B cell (primary cell): Measurements from ENCODE around the gene ABCA2. TPM values are rescaled to one million over a fixed set of nuclear protein-coding genes. Genes with fewer than 3 reads are reported as not detected.

Experiments used
- ATAC-seq: fragments of 200-7000 bp; cut with Tn5 transposase; one replicate; pipeline ENCODE4 v1.10.0; 2021; ENCODE audit warnings: low read depth, mild to moderate bottlenecking, moderate number of reproducible peaks, moderate library complexity
- CTCF ChIA-PET: fragments of 350-600 bp; sonication (Branson Sonifier 250); formaldehyde crosslinking; loops from one replicate; lab custom pipeline; 2021; ENCODE audit warnings: antibody characterized with exemption, inconsistent platforms; lab: Charles Lee
- POLR2A ChIA-PET: fragments of 350-600 bp; sonication (Branson Sonifier 250); formaldehyde crosslinking; loops from one replicate; lab custom pipeline; 2021; ENCODE audit warnings: antibody characterized with exemption; lab: Charles Lee
- DNase-seq: peaks from one replicate; pipeline ENCODE4 v3.0.0; 2013
- H2AFZ ChIP-seq: 2 replicates; pipeline ENCODE4 v1.6.1; 2012; ENCODE audit warnings: mild to moderate bottlenecking, low read depth, low read length; ENCODE audit not compliant: insufficient read depth, poor library complexity, severe bottlenecking
- H3K27ac ChIP-seq, 2 donors: 1 replicate in 1 of 2; 2 replicates in 1 of 2; pipeline ENCODE4 v1.5.1; 2012 to 2013; ENCODE audit warnings: low read length in 2 of 2, mild to moderate bottlenecking in 2 of 2, moderate library complexity in 1 of 2
- H3K27me3 ChIP-seq, 4 experiments: fragments of 200-600 bp in 1 of 4; sonication (generic) in 1 of 4; replicated peaks in 1 of 4; 1 replicate in 2 of 4; 2 replicates in 2 of 4; pipeline versions ENCODE4 v1.6.1 to v1.7.0; 2013 to 2016; ENCODE audit warnings: low read length in 3 of 4, mild to moderate bottlenecking in 2 of 4, mixed read lengths in 1 of 4, moderate library complexity in 1 of 4; ENCODE audit not compliant: insufficient read depth in 4 of 4, control insufficient read depth in 3 of 4; ENCODE audit errors: control extremely low read depth in 1 of 4
- H3K36me3 ChIP-seq, 2 experiments: replicated peaks in 1 of 2; 1 replicate in 1 of 2; 2 replicates in 1 of 2; pipeline versions ENCODE4 v1.6.1 to v1.7.1; 2013; ENCODE audit warnings: low read length in 1 of 2; ENCODE audit not compliant: insufficient read depth in 2 of 2, control insufficient read depth in 1 of 2; ENCODE audit errors: control extremely low read depth in 1 of 2, extremely low read depth in 1 of 2
- H3K4me1 ChIP-seq, 2 donors: fragments of 200-600 bp in 1 of 2; sonication (generic) in 1 of 2; 1 replicate in 1 of 2; 2 replicates in 1 of 2; pipeline versions ENCODE4 v1.5.1 to v1.6.1; 2013 to 2017; ENCODE audit warnings: low read length in 2 of 2; ENCODE audit not compliant: control insufficient read depth in 2 of 2, insufficient read depth in 2 of 2
- H3K4me2 ChIP-seq: replicated peaks from 2 replicates; pipeline ENCODE3; 2012; ENCODE audit warnings: mild to moderate bottlenecking, low read depth, low read length; ENCODE audit not compliant: poor library complexity, severe bottlenecking
- H3K4me3 ChIP-seq, 5 experiments: fragments of 200-600 bp in 1 of 5; sonication (generic) in 1 of 5; 1 replicate in 3 of 5; 2 replicates in 2 of 5; pipeline versions ENCODE4 v1.5.1 to v1.7.0; 2011 to 2016; ENCODE audit warnings: low read length in 4 of 5, mild to moderate bottlenecking in 4 of 5, low read depth in 2 of 5, control low read depth in 1 of 5, moderate library complexity in 1 of 5; ENCODE audit not compliant: insufficient read depth in 1 of 5; ENCODE audit errors: control extremely low read depth in 1 of 5, extremely low read depth in 1 of 5
- H3K79me2 ChIP-seq: fragments of 200-600 bp; sonication (generic); one replicate; pipeline ENCODE4 v1.6.0; 2016; ENCODE audit warnings: low read length; ENCODE audit not compliant: control insufficient read depth, insufficient read depth
- H3K9ac ChIP-seq: fragments of 200-600 bp; sonication (generic); 2 replicates; pipeline ENCODE4 v1.6.1; 2017; ENCODE audit warnings: mild to moderate bottlenecking, low read length, moderate library complexity
- H3K9me3 ChIP-seq, 3 donors: one replicate each; pipeline versions ENCODE4 v1.6.1 to v1.7.1; 2013; ENCODE audit warnings: low read length in 2 of 3; ENCODE audit not compliant: control insufficient read depth in 2 of 3, insufficient read depth in 1 of 3; ENCODE audit errors: control extremely low read depth in 1 of 3
- H4K20me1 ChIP-seq: 2 replicates; pipeline ENCODE4 v1.6.0; 2012; ENCODE audit warnings: mild to moderate bottlenecking, low read length; ENCODE audit not compliant: insufficient read depth, control insufficient read depth, poor library complexity, severe bottlenecking
- H3K27ac Mint-ChIP-seq: one replicate; pipeline ENCODE4 v1.8.0; 2021; ENCODE audit warnings: mixed read lengths
- H3K27me3 Mint-ChIP-seq: one replicate; pipeline ENCODE4 v1.8.0; 2021; ENCODE audit warnings: mixed read lengths
- H3K4me1 Mint-ChIP-seq: one replicate; pipeline ENCODE4 v1.8.0; 2021; ENCODE audit warnings: mixed read lengths
- H3K4me3 Mint-ChIP-seq: one replicate; pipeline ENCODE4 v1.8.0; 2021; ENCODE audit warnings: mixed read lengths
- H3K9me3 Mint-ChIP-seq: one replicate; pipeline ENCODE4 v1.8.0; 2022; ENCODE audit warnings: mixed read lengths; ENCODE audit not compliant: insufficient read depth
- CTCF ChIP-seq: fragments of 200-600 bp; IDR thresholded peaks from one replicate; pipeline ENCODE4 v1.8.0; 2022; ENCODE audit warnings: antibody characterized with exemption, mild to moderate bottlenecking
- EZH2 ChIP-seq: IDR thresholded peaks from 2 replicates; pipeline ENCODE4 v1.6.1; 2012; ENCODE audit warnings: borderline replicate concordance, low read depth, mild to moderate bottlenecking, moderate library complexity, low read length; ENCODE audit not compliant: insufficient read depth, poor library complexity, severe bottlenecking
- WGBS: methylation state at CpG from one replicate; pipeline ENCODE4 v1.1.5; 2013; ENCODE audit warnings: missing lambda C conversion rate; ENCODE audit not compliant: insufficient coverage; 5-methylcytosine and 5-hydroxymethylcytosine counted together
- intact Hi-C: fragments of 100-400 bp; cut with micrococcal nuclease; formaldehyde crosslinking; loops from one replicate; pipeline ENCODE4 v1.10.0; 2022
- polyA plus RNA-seq: library from polyadenylated mRNA; depleted of rRNA; stranded (reverse); fragments of >200 nt; gene quantifications from 2 replicates; pipeline ENCODE4 v1.2.3, GENCODE V29; 2012
- total RNA-seq, 2 donors: library from RNA; stranded (reverse); fragments of 120-200 nt in 1 of 2; gene quantifications; 1 replicate in 1 of 2; 2 replicates in 1 of 2; pipeline versions ENCODE4 v1.2.3 to v1.2.4, GENCODE V29; 2013 to 2022

Gene ABCA2
- total and polyA plus RNA-seq, 2 donors (not counting 1 experiment from before 2014, with no cell fraction given): 30.7 to 61.1 TPM

- H3K4me3 Mint-ChIP-seq: no peak overlapping the region
- Histone ChIP-seq H3K9ac (no peak overlapping the region), H3K27ac (no peak overlapping the region), H3K4me2 (no peak overlapping the region), H3K4me1 (peaks cover 12 to 17% of the 10 kb centered on the region in 2 donors), H2AFZ (no peak overlapping the region), H4K20me1 (no peaks in the 10 kb centered on the region), H3K9me3 (peaks cover 0 to 13% (median 0%) of the 10 kb centered on the region in 3 donors), H3K36me3 (no peaks in the 10 kb centered on the region), H3K27me3 (peaks cover 0 to 81% (median 19%) of the 10 kb centered on the region in 4 experiments), H3K4me3 (no peak overlapping the region), H3K79me2 (no peaks in the 10 kb centered on the region)
- no peak for DNase-seq
- TF ChIP-seq EZH2 (no peak), CTCF (no peak)
- H3K27ac Mint-ChIP-seq: no peak overlapping the region
- ChIA-PET POLR2A (interaction anchor here (0.6 kb wide), 1 partner anchor 14 kb away, joined by 3 read pairs; no protein-coding TSS in a partner anchor), CTCF (no interaction called here)
- intact Hi-C loops: no loop called here
- H3K27me3 Mint-ChIP-seq: peaks cover 18% of the 10 kb centered on the region
- no peaks in the 10 kb centered on the region for H3K9me3 Mint-ChIP-seq
- H3K4me1 Mint-ChIP-seq: peaks cover 7% of the 10 kb centered on the region
- no peak for ATAC-seq
- 87% methylated on average over 8 of the region's 17 CpGs for WGBS
Measured at GRCh38 chr9:136981588-136982231, 46.3 kb downstream of the ABCA2 start.

GRCh38 chr9:136980669-136981478, 47.2 kb downstream of the ABCA2 start:
- intact Hi-C loops: no loop called here
- CTCF ChIA-PET: no interaction called here
- H3K27ac Mint-ChIP-seq: no peak overlapping the region

More at GRCh38 chr9:136980669-136981478, 47.2 kb downstream of the ABCA2 start:
- ATAC-seq (no peak), DNase-seq (no peak)
- POLR2A ChIA-PET: no interaction called here
- Mint-ChIP-seq H3K9me3 (no peaks in the 10 kb centered on the region), H3K4me3 (no peak overlapping the region), H3K4me1 (peaks cover 4% of the 10 kb centered on the region), H3K27me3 (peaks cover 19% of the 10 kb centered on the region)
- H3K4me3 ChIP-seq: no peak overlapping the region
- H3K27me3 ChIP-seq: peaks cover 0 to 81% (median 19%) of the 10 kb centered on the region in 4 experiments
- 95% methylated on average over 8 of the region's 16 CpGs for WGBS
- no peak overlapping the region for H3K4me2 ChIP-seq
- no peak for TF ChIP-seq EZH2
- TF ChIP-seq CTCF: no peak
- peaks cover 0 to 13% (median 0%) of the 10 kb centered on the region in 3 donors for H3K9me3 ChIP-seq
- H3K36me3 ChIP-seq: no peaks in the 10 kb centered on the region
- no peak overlapping the region for H2AFZ ChIP-seq
- H3K9ac ChIP-seq: no peak overlapping the region
- H3K27ac ChIP-seq: no peak overlapping the region
- no peaks in the 10 kb centered on the region for H4K20me1 ChIP-seq
- peaks cover 12 to 17% of the 10 kb centered on the region in 2 donors for H3K4me1 ChIP-seq
- H3K79me2 ChIP-seq: no peaks in the 10 kb centered on the region
